D341Med (cell line): Measurements from ENCODE around the gene GNS.
A peak's percentile ranks its signal among the peaks of the same experiment; 100 is the strongest.
"Not testable (repeated sequence)": the region's sequence is repeated elsewhere in the genome, so short reads cannot be mapped to it uniquely, and the experiment has no call there.

ENCODE experiments used
- DNase-seq: peaks from one replicate; pipeline ENCODE4 v3.0.0; 2012; ENCODE audit warnings: low spot score

GNS gene

GRCh38 chr12:64695550-64695949, 63.7 kb downstream of the GNS start:
- no peak for DNase-seq

- DNase-seq = no peak
Measured at GRCh38 chr12:64694130-64695040, 64.8 kb downstream of the GNS start.

GRCh38 chr12:64691795-64692583, 67.2 kb downstream of the GNS start:
- no peak for DNase-seq

GRCh38 chr12:64691227-64691794, 67.9 kb downstream of the GNS start:
- no peak for DNase-seq

- DNase-seq = not testable (repeated sequence)
Measured at GRCh38 chr12:64690236-64690635, 69.0 kb downstream of the GNS start.

- no peak for DNase-seq
Measured at GRCh38 chr12:64688715-64689114, 70.5 kb downstream of the GNS start.

- no peak for DNase-seq
Measured at GRCh38 chr12:64688219-64688618, 71.0 kb downstream of the GNS start.

GRCh38 chr12:64687816-64688215, 71.4 kb downstream of the GNS start:
- no peak for DNase-seq

GRCh38 chr12:64685605-64686004, 73.6 kb downstream of the GNS start:
- no peak for DNase-seq

GRCh38 chr12:64685050-64685449, 74.2 kb downstream of the GNS start:
- no peak for DNase-seq

- no peak for DNase-seq
Measured at GRCh38 chr12:64683816-64684543, 75.2 kb downstream of the GNS start.

- DNase-seq = peak; percentile 55
Measured at GRCh38 chr12:64682572-64683277, 76.5 kb downstream of the GNS start.

GRCh38 chr12:64681200-64682052, 77.8 kb downstream of the GNS start:
- no peak for DNase-seq

GRCh38 chr12:64680235-64680634, 79.0 kb downstream of the GNS start:
- DNase-seq = no peak

GRCh38 chr12:64679487-64680001, 79.7 kb downstream of the GNS start:
- DNase-seq = no peak

- no peak for DNase-seq
Measured at GRCh38 chr12:64678835-64679234, 80.4 kb downstream of the GNS start.

GRCh38 chr12:64678248-64678647, 81.0 kb downstream of the GNS start:
- DNase-seq = no peak

- DNase-seq = no peak
Measured at GRCh38 chr12:64675795-64676194, 83.4 kb downstream of the GNS start.

GRCh38 chr12:64674367-64674922, 84.8 kb downstream of the GNS start:
- DNase-seq = no peak
